ENCODE results near the gene NAA25.

DNA sequence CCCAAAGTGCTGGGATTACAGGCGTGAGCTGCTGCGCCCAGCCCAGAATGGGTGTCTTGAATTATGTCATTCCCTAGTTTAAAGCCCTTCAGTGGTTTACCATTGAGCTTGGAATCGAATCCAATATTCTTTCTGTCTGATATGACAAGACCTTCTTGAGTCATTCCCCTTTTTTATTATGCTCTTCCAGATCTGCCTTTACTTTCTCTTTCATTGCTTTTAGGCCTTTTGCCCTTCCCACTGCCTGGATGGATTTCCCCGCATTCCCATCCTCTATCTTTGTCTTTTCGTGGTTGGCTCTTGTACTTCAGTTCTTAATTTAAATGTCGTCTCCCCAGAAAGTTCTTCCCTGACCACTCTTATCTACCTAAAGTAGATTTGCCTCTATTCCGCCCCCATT is 18.3 kb upstream of the NAA25 start:
- TF ChIP-seq, protein P1, sequence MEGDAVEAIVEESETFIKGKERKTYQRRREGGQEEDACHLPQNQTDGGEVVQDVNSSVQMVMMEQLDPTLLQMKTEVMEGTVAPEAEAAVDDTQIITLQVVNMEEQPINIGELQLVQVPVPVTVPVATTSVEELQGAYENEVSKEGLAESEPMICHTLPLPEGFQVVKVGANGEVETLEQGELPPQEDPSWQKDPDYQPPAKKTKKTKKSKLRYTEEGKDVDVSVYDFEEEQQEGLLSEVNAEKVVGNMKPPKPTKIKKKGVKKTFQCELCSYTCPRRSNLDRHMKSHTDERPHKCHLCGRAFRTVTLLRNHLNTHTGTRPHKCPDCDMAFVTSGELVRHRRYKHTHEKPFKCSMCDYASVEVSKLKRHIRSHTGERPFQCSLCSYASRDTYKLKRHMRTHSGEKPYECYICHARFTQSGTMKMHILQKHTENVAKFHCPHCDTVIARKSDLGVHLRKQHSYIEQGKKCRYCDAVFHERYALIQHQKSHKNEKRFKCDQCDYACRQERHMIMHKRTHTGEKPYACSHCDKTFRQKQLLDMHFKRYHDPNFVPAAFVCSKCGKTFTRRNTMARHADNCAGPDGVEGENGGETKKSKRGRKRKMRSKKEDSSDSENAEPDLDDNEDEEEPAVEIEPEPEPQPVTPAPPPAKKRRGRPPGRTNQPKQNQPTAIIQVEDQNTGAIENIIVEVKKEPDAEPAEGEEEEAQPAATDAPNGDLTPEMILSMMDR (IDR thresholded peaks at IDR 0.05): no peak
- TF ChIP-seq POLR2A (IDR thresholded peaks at IDR 0.05): no peak

All from lower leg skin (tissue), 3 donors.